SK-N-SH (cell line): Measurements from ENCODE around the gene CCDC40. TPM values are rescaled to one million over a fixed set of nuclear protein-coding genes. Genes with fewer than 3 reads are reported as not detected.

Experiments used
- CTCF ChIA-PET: fragments of 300-600, 350-600 bp; formaldehyde crosslinking; extraction: SDS; loops from one replicate; lab custom pipeline; 2021; lab: Yijun Ruan, JAX
- POLR2A ChIA-PET: fragments of 350-600 bp; sonication (Branson Sonifier 250); formaldehyde crosslinking; extraction: SDS; loops from one replicate; lab custom pipeline; 2020; ENCODE audit warnings: antibody characterized with exemption, inconsistent platforms; lab: Yijun Ruan, JAX
- DNase-seq: peaks from one replicate; pipeline ENCODE4 v3.0.0; 2012
- H2AFZ ChIP-seq: fragments of 200-600 bp; sonication (generic); 2 replicates; pipeline ENCODE4 v1.8.1; 2016; ENCODE audit warnings: antibody characterized with exemption, mild to moderate bottlenecking, low read depth
- H3F3A ChIP-seq: fragments of 200-600 bp; sonication (generic); replicated peaks from 2 replicates; pipeline ENCODE3; 2016; ENCODE audit warnings: antibody characterized with exemption, mild to moderate bottlenecking; ENCODE audit not compliant: insufficient read depth
- H3K27ac ChIP-seq, 2 experiments: fragments of 200-500 bp in 1 of 2; fragments of 200-600 bp in 1 of 2; sonication (Bioruptor generic) in 1 of 2; sonication (generic), shearing (Covaris generic) in 1 of 2; 2 replicates each; pipeline versions ENCODE4 v1.5.1 to v1.6.1; 2014 to 2016; ENCODE audit warnings: low read depth in 2 of 2, inconsistent platforms in 1 of 2, low read length in 1 of 2, mild to moderate bottlenecking in 1 of 2, mixed read lengths in 1 of 2
- H3K27me3 ChIP-seq: fragments of 200-600 bp; sonication (generic), shearing (Covaris generic); 2 replicates; pipeline ENCODE4 v1.6.1; 2016; ENCODE audit warnings: mixed run types; ENCODE audit not compliant: insufficient read depth
- H3K36me3 ChIP-seq, 2 experiments: fragments of 200-500 bp in 1 of 2; fragments of 200-600 bp in 1 of 2; sonication (Bioruptor generic) in 1 of 2; sonication (generic) in 1 of 2; replicated peaks in 1 of 2; 2 replicates each; pipeline versions ENCODE3 to v1.5.1; 2014 to 2016; ENCODE audit warnings: low read length in 1 of 2, mild to moderate bottlenecking in 1 of 2; ENCODE audit not compliant: insufficient read depth in 2 of 2, control insufficient read depth in 1 of 2
- H3K4me1 ChIP-seq, 2 experiments: fragments of 200-500 bp in 1 of 2; fragments of 200-600 bp in 1 of 2; sonication (Bioruptor generic) in 1 of 2; sonication (generic), shearing (Covaris generic) in 1 of 2; 2 replicates each; pipeline versions ENCODE4 v1.5.1 to v1.6.1; 2014 to 2016; ENCODE audit warnings: low read depth in 1 of 2, low read length in 1 of 2, mixed run types in 1 of 2; ENCODE audit not compliant: insufficient read depth in 2 of 2, control insufficient read depth in 1 of 2
- H3K4me2 ChIP-seq: fragments of 200-600 bp; sonication (generic), shearing (Covaris generic); 2 replicates; pipeline ENCODE4 v1.6.1; 2017; ENCODE audit warnings: mixed run types
- H3K4me3 ChIP-seq, 2 experiments: fragments of 200-500 bp in 1 of 2; fragments of 200-600 bp in 1 of 2; sonication (Bioruptor generic) in 1 of 2; sonication (generic), shearing (Covaris generic) in 1 of 2; 2 replicates each; pipeline versions ENCODE4 v1.5.1 to v1.8.1; 2014 to 2016; ENCODE audit warnings: low read depth in 2 of 2, inconsistent platforms in 1 of 2, low read length in 1 of 2, mild to moderate bottlenecking in 1 of 2, mixed read lengths in 1 of 2, moderate library complexity in 1 of 2
- H3K79me2 ChIP-seq: fragments of 200-600 bp; sonication (generic); 2 replicates; pipeline ENCODE4 v1.8.1; 2017; ENCODE audit warnings: mild to moderate bottlenecking; ENCODE audit not compliant: insufficient read depth
- H3K9ac ChIP-seq: fragments of 200-600 bp; sonication (generic); 2 replicates; pipeline ENCODE4 v1.6.1; 2017; ENCODE audit warnings: mixed run types
- H3K9me2 ChIP-seq: fragments of 200-600 bp; sonication (generic); 2 replicates; pipeline ENCODE4 v1.6.1; 2017; ENCODE audit warnings: mixed run types
- H3K9me3 ChIP-seq: fragments of 200-600 bp; sonication (generic); 2 replicates; pipeline ENCODE4 v1.6.1; 2017; ENCODE audit warnings: mixed run types, mild to moderate bottlenecking, moderate library complexity
- H4K20me1 ChIP-seq: fragments of 200-600 bp; sonication (generic); 2 replicates; pipeline ENCODE4 v1.6.1; 2017; ENCODE audit warnings: mild to moderate bottlenecking, mixed run types; ENCODE audit not compliant: insufficient read depth
- CHD2 ChIP-seq: fragments of 150-350 bp; IDR thresholded peaks from 2 replicates; pipeline ENCODE4 v1.6.1; 2018; ENCODE audit warnings: low read length; ENCODE audit not compliant: partially characterized antibody
- ELF1 ChIP-seq: IDR thresholded peaks from 2 replicates; pipeline ENCODE4 v1.4.0; 2012
- EP300 ChIP-seq, 2 experiments: IDR thresholded peaks; 2 replicates each; pipeline versions ENCODE4 v1.4.0 to v1.6.1; 2012; ENCODE audit warnings: borderline replicate concordance in 1 of 2, low read depth in 1 of 2, low read length in 1 of 2
- FOSL2 ChIP-seq: IDR thresholded peaks from 2 replicates; pipeline ENCODE4 v1.4.0; 2012; ENCODE audit warnings: low read depth, mild to moderate bottlenecking, moderate library complexity, borderline replicate concordance
- FOXJ3 ChIP-seq: sonication (generic); formaldehyde crosslinking; IDR thresholded peaks from 2 replicates; pipeline ENCODE4 v1.5.1; 2020; ENCODE audit warnings: mild to moderate bottlenecking, missing genetic modification reagents
- FOXM1 ChIP-seq: IDR thresholded peaks from 2 replicates; pipeline ENCODE4 v1.4.0; 2012; ENCODE audit warnings: low read depth, mild to moderate bottlenecking
- GATA2 ChIP-seq: sonication (generic); formaldehyde crosslinking; IDR thresholded peaks from 2 replicates; pipeline ENCODE4 v1.5.0; 2020; ENCODE audit warnings: mild to moderate bottlenecking, missing genetic modification reagents
- MXI1 ChIP-seq: IDR thresholded peaks from 2 replicates; pipeline ENCODE4 v1.6.1; 2012; ENCODE audit warnings: mild to moderate bottlenecking, low read depth, low read length, improper control_type of control experiment
- RAD21 ChIP-seq: IDR thresholded peaks from 2 replicates; pipeline ENCODE4 v1.6.1; 2012; ENCODE audit warnings: mild to moderate bottlenecking, low read length
- RCOR1 ChIP-seq: fragments of 150-350 bp; IDR thresholded peaks from 2 replicates; pipeline ENCODE4 v1.6.1; 2017; ENCODE audit warnings: antibody characterized with exemption, low read length
- RFX5 ChIP-seq: IDR thresholded peaks from 2 replicates; pipeline ENCODE4 v1.6.1; 2012; ENCODE audit warnings: mild to moderate bottlenecking, improper control_type of control experiment, low read length
- SIN3A ChIP-seq: IDR thresholded peaks from 2 replicates; pipeline ENCODE4 v1.6.1; 2012; ENCODE audit warnings: low read depth, mild to moderate bottlenecking, low read length, moderate library complexity, borderline replicate concordance
- SMC3 ChIP-seq: IDR thresholded peaks from 2 replicates; pipeline ENCODE4 v1.6.1; 2012; ENCODE audit warnings: low read depth, low read length, improper control_type of control experiment
- USF1 ChIP-seq: IDR thresholded peaks from 2 replicates; pipeline ENCODE4 v1.4.0; 2012; ENCODE audit warnings: low read depth, borderline replicate concordance
- USF2 ChIP-seq: fragments of 150-350 bp; IDR thresholded peaks from 2 replicates; pipeline ENCODE4 v1.6.1; 2017; ENCODE audit warnings: antibody characterized with exemption, low read length, low read depth, borderline replicate concordance
- WGBS: methylation state at CpG from one replicate; pipeline ENCODE4 v1.1.6; 2017; ENCODE audit warnings: low lambda C conversion rate; 5-methylcytosine and 5-hydroxymethylcytosine counted together
- polyA plus RNA-seq, 3 experiments: library from polyadenylated mRNA; depleted of rRNA; stranded (reverse); fragments of >200 nt; gene quantifications; 2 replicates each; pipeline ENCODE4 v1.2.3, GENCODE V29; 2012
- TF ChIP-seq, protein P1 (sequence below): fragments of 200-600 bp; sonication (generic); IDR thresholded peaks from 2 replicates; pipeline ENCODE4 v1.6.1; 2017; ENCODE audit warnings: antibody characterized with exemption, mild to moderate bottlenecking, moderate library complexity
- TF ChIP-seq, protein P2 (sequence below): IDR thresholded peaks from 2 replicates; pipeline ENCODE4 v1.4.0; 2012; ENCODE audit warnings: low read depth, borderline replicate concordance

The CCDC40 gene
- polyA plus RNA-seq, 1 of the 3 experiments (the other 2 are of a cell fraction) = 17.3 TPM

GRCh38 chr17:80133626-80133970 lies 97.2 kb downstream of the CCDC40 start:
- Histone ChIP-seq H3K4me1 (no peaks in the 10 kb centered on the region), H3K4me2 (no peak overlapping the region), H3F3A (peaks cover 12% of the 10 kb centered on the region), H4K20me1 (no peaks in the 10 kb centered on the region), H2AFZ (no peak overlapping the region), H3K9me2 (no peaks in the 10 kb centered on the region), H3K4me3 (no peak overlapping the region), H3K79me2 (no peaks in the 10 kb centered on the region), H3K9ac (no peak overlapping the region), H3K36me3 (peaks cover 50 to 56% of the 10 kb centered on the region in 2 experiments), H3K27me3 (no peaks in the 10 kb centered on the region), H3K27ac (no peak overlapping the region), H3K9me3 (no peaks in the 10 kb centered on the region)
- 97% methylated on average over 6 of the region's 6 CpGs for WGBS
- no peak for DNase-seq
- ChIA-PET POLR2A (interaction anchor here (0.7 to 1.5 kb wide), 2 partner anchors 13 to 34 kb away, joined by 3 to 4 read pairs; no protein-coding TSS in a partner anchor), CTCF (interaction anchor here (1.1 to 1.3 kb wide), 2 partner anchors 24 to 51 kb away, joined by 3 read pairs; no protein-coding TSS in a partner anchor)
- TF ChIP-seq EP300 (IDR thresholded peaks at IDR 0.05; ENCODE audit: borderline replicate concordance in 1 of 2, low read depth in 1 of 2, low read length in 1 of 2) (no peak), RFX5 (no peak), USF1 (no peak), ELF1 (no peak), RAD21 (no peak), RCOR1 (no peak), FOSL2 (no peak), SMC3 (no peak), MXI1 (no peak), SIN3A (no peak), FOXJ3 (CRISPR knock-in tag) (no peak), FOXM1 (no peak)
- TF ChIP-seq, protein P1, sequence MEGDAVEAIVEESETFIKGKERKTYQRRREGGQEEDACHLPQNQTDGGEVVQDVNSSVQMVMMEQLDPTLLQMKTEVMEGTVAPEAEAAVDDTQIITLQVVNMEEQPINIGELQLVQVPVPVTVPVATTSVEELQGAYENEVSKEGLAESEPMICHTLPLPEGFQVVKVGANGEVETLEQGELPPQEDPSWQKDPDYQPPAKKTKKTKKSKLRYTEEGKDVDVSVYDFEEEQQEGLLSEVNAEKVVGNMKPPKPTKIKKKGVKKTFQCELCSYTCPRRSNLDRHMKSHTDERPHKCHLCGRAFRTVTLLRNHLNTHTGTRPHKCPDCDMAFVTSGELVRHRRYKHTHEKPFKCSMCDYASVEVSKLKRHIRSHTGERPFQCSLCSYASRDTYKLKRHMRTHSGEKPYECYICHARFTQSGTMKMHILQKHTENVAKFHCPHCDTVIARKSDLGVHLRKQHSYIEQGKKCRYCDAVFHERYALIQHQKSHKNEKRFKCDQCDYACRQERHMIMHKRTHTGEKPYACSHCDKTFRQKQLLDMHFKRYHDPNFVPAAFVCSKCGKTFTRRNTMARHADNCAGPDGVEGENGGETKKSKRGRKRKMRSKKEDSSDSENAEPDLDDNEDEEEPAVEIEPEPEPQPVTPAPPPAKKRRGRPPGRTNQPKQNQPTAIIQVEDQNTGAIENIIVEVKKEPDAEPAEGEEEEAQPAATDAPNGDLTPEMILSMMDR = no peak

- Histone ChIP-seq H3K36me3 (peaks cover 78 to 91% of the 10 kb centered on the region in 2 experiments), H3K27me3 (no peaks in the 10 kb centered on the region), H3K4me3 (no peak overlapping the region), H3K9me2 (no peaks in the 10 kb centered on the region), H3K4me1 (no peaks in the 10 kb centered on the region), H3K4me2 (no peak overlapping the region), H3K9me3 (no peaks in the 10 kb centered on the region), H3K79me2 (peaks cover 11% of the 10 kb centered on the region), H2AFZ (no peak overlapping the region), H3K27ac (no peak overlapping the region), H3K9ac (no peak overlapping the region), H4K20me1 (no peaks in the 10 kb centered on the region), H3F3A (peaks cover 7% of the 10 kb centered on the region)
- 93% methylated on average over 9 of the region's 9 CpGs for WGBS
- DNase-seq = no peak
- ChIA-PET POLR2A (no interaction called here), CTCF (interaction anchor here (0.7 to 1.1 kb wide), 2 partner anchors 36 to 128 kb away, joined by 3 read pairs; partner anchors contain the start of gene GAA)
- TF ChIP-seq GATA2 (CRISPR knock-in tag) (no peak), FOXM1 (no peak), CHD2 (no peak), USF2 (no peak)
- TF ChIP-seq, protein P2, sequence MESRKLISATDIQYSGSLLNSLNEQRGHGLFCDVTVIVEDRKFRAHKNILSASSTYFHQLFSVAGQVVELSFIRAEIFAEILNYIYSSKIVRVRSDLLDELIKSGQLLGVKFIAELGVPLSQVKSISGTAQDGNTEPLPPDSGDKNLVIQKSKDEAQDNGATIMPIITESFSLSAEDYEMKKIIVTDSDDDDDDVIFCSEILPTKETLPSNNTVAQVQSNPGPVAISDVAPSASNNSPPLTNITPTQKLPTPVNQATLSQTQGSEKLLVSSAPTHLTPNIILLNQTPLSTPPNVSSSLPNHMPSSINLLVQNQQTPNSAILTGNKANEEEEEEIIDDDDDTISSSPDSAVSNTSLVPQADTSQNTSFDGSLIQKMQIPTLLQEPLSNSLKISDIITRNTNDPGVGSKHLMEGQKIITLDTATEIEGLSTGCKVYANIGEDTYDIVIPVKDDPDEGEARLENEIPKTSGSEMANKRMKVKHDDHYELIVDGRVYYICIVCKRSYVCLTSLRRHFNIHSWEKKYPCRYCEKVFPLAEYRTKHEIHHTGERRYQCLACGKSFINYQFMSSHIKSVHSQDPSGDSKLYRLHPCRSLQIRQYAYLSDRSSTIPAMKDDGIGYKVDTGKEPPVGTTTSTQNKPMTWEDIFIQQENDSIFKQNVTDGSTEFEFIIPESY = no peak
These were observed 100.7 kb downstream of the CCDC40 start for GRCh38 chr17:80137131-80137530.
